ENCODE results near the gene CHRNA5.

Gene CHRNA5

GRCh38 chr15:78635346-78635745 is 70.0 kb downstream of the CHRNA5 start:
- H3K36me3 ChIP-seq (ENCODE audit: control insufficient read depth in 1 of 2, insufficient read depth in 2 of 2, low read depth in 1 of 2, low read length in 2 of 2), result no peaks in the 10 kb centered on the region
- H2BK12ac ChIP-seq (ENCODE audit: low read length in 2 of 2), result no peak overlapping the region
- no peak overlapping the region for H3K4me2 ChIP-seq (ENCODE audit: low read length, poor library complexity, severe bottlenecking)
- H3K9ac ChIP-seq (ENCODE audit: low read length), result no peak overlapping the region
- no peak overlapping the region for H2BK5ac ChIP-seq (ENCODE audit: low read depth, low read length, poor library complexity, severe bottlenecking)
- DNase-seq, result no peak
- no peak overlapping the region for H4K8ac ChIP-seq (ENCODE audit: low read length)
- H3K27ac ChIP-seq (ENCODE audit: low read length, poor library complexity, severe bottlenecking), result no peak overlapping the region
- WGBS, result 82% methylated on average over 10 of the region's 10 CpGs
- no peak overlapping the region for H4K91ac ChIP-seq (ENCODE audit: low read length)
- no peak overlapping the region for H3K4ac ChIP-seq (ENCODE audit: low read depth in 1 of 2, low read length in 2 of 2)
- H3K79me1 ChIP-seq (replicated peaks; ENCODE audit: low read length, poor library complexity, severe bottlenecking), result no peaks in the 10 kb centered on the region
- peaks cover 23 to 69% of the 10 kb centered on the region in 2 experiments for H3K27me3 ChIP-seq (ENCODE audit: control insufficient read depth in 1 of 2, insufficient read depth in 1 of 2, low read length in 2 of 2)
- H3K23ac ChIP-seq (ENCODE audit: low read length in 2 of 2), result no peak overlapping the region
- no peak overlapping the region for H2BK15ac ChIP-seq (ENCODE audit: low read depth, poor library complexity, severe bottlenecking)
- peaks cover under 1% of the 10 kb centered on the region for H3K4me1 ChIP-seq (ENCODE audit: control insufficient read depth, insufficient read depth, low read depth, low read length)
- no peak overlapping the region for H2AFZ ChIP-seq (ENCODE audit: low read depth, low read length)
- H3K4me3 ChIP-seq (ENCODE audit: insufficient read depth in 1 of 2, low read depth in 1 of 2, low read length in 2 of 2), result no peak overlapping the region
- no peak overlapping the region for H3K14ac ChIP-seq (ENCODE audit: low read length in 2 of 2)
- H3K9me3 ChIP-seq (ENCODE audit: control insufficient read depth, low read length), result peaks cover 15% of the 10 kb centered on the region
- no peak overlapping the region for H2AK5ac ChIP-seq (ENCODE audit: low read length, severe bottlenecking)
- H2BK120ac ChIP-seq (ENCODE audit: low read depth, low read length), result no peak overlapping the region
- no peak overlapping the region for H3K18ac ChIP-seq (ENCODE audit: low read depth in 1 of 2, low read length in 2 of 2)

- no peak overlapping the region for H3K14ac ChIP-seq (ENCODE audit: low read length in 2 of 2)
- H3K9ac ChIP-seq (ENCODE audit: low read length), result no peak overlapping the region
- H3K4me3 ChIP-seq (ENCODE audit: insufficient read depth in 1 of 2, low read depth in 1 of 2, low read length in 2 of 2), result no peak overlapping the region
- H2AK5ac ChIP-seq (ENCODE audit: low read length, severe bottlenecking), result no peak overlapping the region
- no peak overlapping the region for H2BK12ac ChIP-seq (ENCODE audit: low read length in 2 of 2)
- H3K23ac ChIP-seq (ENCODE audit: low read length in 2 of 2), result no peak overlapping the region
- peaks cover 29 to 71% of the 10 kb centered on the region in 2 experiments for H3K27me3 ChIP-seq (ENCODE audit: control insufficient read depth in 1 of 2, insufficient read depth in 1 of 2, low read length in 2 of 2)
- no peak overlapping the region for H4K91ac ChIP-seq (ENCODE audit: low read length)
- no peak overlapping the region for H2AFZ ChIP-seq (ENCODE audit: low read depth, low read length)
- H3K36me3 ChIP-seq (ENCODE audit: control insufficient read depth in 1 of 2, insufficient read depth in 2 of 2, low read depth in 1 of 2, low read length in 2 of 2), result no peaks in the 10 kb centered on the region
- no peak overlapping the region for H2BK5ac ChIP-seq (ENCODE audit: low read depth, low read length, poor library complexity, severe bottlenecking)
- H3K79me1 ChIP-seq (replicated peaks; ENCODE audit: low read length, poor library complexity, severe bottlenecking), result no peaks in the 10 kb centered on the region
- DNase-seq, result no peak
- H3K4ac ChIP-seq (ENCODE audit: low read depth in 1 of 2, low read length in 2 of 2), result no peak overlapping the region
- 80% methylated on average over 2 of the region's 2 CpGs for WGBS
- H3K4me2 ChIP-seq (ENCODE audit: low read length, poor library complexity, severe bottlenecking), result no peak overlapping the region
- no peak overlapping the region for H3K27ac ChIP-seq (ENCODE audit: low read length, poor library complexity, severe bottlenecking)
- H3K18ac ChIP-seq (ENCODE audit: low read depth in 1 of 2, low read length in 2 of 2), result no peak overlapping the region
- H2BK15ac ChIP-seq (ENCODE audit: low read depth, poor library complexity, severe bottlenecking), result no peak overlapping the region
- H4K8ac ChIP-seq (ENCODE audit: low read length), result no peak overlapping the region
- peaks cover 10% of the 10 kb centered on the region for H3K4me1 ChIP-seq (ENCODE audit: control insufficient read depth, insufficient read depth, low read depth, low read length)
- H2BK120ac ChIP-seq (ENCODE audit: low read depth, low read length), result no peak overlapping the region
- H3K9me3 ChIP-seq (ENCODE audit: control insufficient read depth, low read length), result peaks cover 15% of the 10 kb centered on the region
Measured at GRCh38 chr15:78636378-78636859, 71.1 kb downstream of the CHRNA5 start.

- no peak overlapping the region for H2AFZ ChIP-seq (ENCODE audit: low read depth, low read length)
- H3K4me2 ChIP-seq (ENCODE audit: low read length, poor library complexity, severe bottlenecking), result no peak overlapping the region
- no peak overlapping the region for H2BK12ac ChIP-seq (ENCODE audit: low read length in 2 of 2)
- WGBS, result 81% methylated on average over 4 of the region's 4 CpGs
- H2BK120ac ChIP-seq (ENCODE audit: low read depth, low read length), result no peak overlapping the region
- no peak overlapping the region for H3K27ac ChIP-seq (ENCODE audit: low read length, poor library complexity, severe bottlenecking)
- no peak overlapping the region for H3K9ac ChIP-seq (ENCODE audit: low read length)
- DNase-seq, result no peak
- no peak overlapping the region for H2AK5ac ChIP-seq (ENCODE audit: low read length, severe bottlenecking)
- no peak overlapping the region for H3K18ac ChIP-seq (ENCODE audit: low read depth in 1 of 2, low read length in 2 of 2)
- no peak overlapping the region for H3K14ac ChIP-seq (ENCODE audit: low read length in 2 of 2)
- H3K4me3 ChIP-seq (ENCODE audit: insufficient read depth in 1 of 2, low read depth in 1 of 2, low read length in 2 of 2), result no peak overlapping the region
- H2BK5ac ChIP-seq (ENCODE audit: low read depth, low read length, poor library complexity, severe bottlenecking), result no peak overlapping the region
- no peaks in the 10 kb centered on the region for H3K36me3 ChIP-seq (ENCODE audit: control insufficient read depth in 1 of 2, insufficient read depth in 2 of 2, low read depth in 1 of 2, low read length in 2 of 2)
- H3K4me1 ChIP-seq (ENCODE audit: control insufficient read depth, insufficient read depth, low read depth, low read length), result peaks cover 12% of the 10 kb centered on the region
- H2BK15ac ChIP-seq (ENCODE audit: low read depth, poor library complexity, severe bottlenecking), result no peak overlapping the region
- no peaks in the 10 kb centered on the region for H3K79me1 ChIP-seq (replicated peaks; ENCODE audit: low read length, poor library complexity, severe bottlenecking)
- peak overlapping the region; percentile 18 for H4K91ac ChIP-seq (ENCODE audit: low read length)
- no peak overlapping the region for H3K4ac ChIP-seq (ENCODE audit: low read depth in 1 of 2, low read length in 2 of 2)
- H3K27me3 ChIP-seq (ENCODE audit: control insufficient read depth in 1 of 2, insufficient read depth in 1 of 2, low read length in 2 of 2), result peaks cover 34 to 73% of the 10 kb centered on the region in 2 experiments
- H4K8ac ChIP-seq (ENCODE audit: low read length), result no peak overlapping the region
- no peak overlapping the region for H3K23ac ChIP-seq (ENCODE audit: low read length in 2 of 2)
- H3K9me3 ChIP-seq (ENCODE audit: control insufficient read depth, low read length), result peaks cover 12% of the 10 kb centered on the region
Measured at GRCh38 chr15:78637776-78638435, 72.6 kb downstream of the CHRNA5 start.

- H2BK12ac ChIP-seq (ENCODE audit: low read length in 2 of 2), result no peak overlapping the region
- no peak overlapping the region for H2AK5ac ChIP-seq (ENCODE audit: low read length, severe bottlenecking)
- no peak overlapping the region for H3K4me3 ChIP-seq (ENCODE audit: insufficient read depth in 1 of 2, low read depth in 1 of 2, low read length in 2 of 2)
- no peak overlapping the region for H3K9ac ChIP-seq (ENCODE audit: low read length)
- peaks cover 12% of the 10 kb centered on the region for H3K4me1 ChIP-seq (ENCODE audit: control insufficient read depth, insufficient read depth, low read depth, low read length)
- no peak overlapping the region for H2BK120ac ChIP-seq (ENCODE audit: low read depth, low read length)
- H3K27ac ChIP-seq (ENCODE audit: low read length, poor library complexity, severe bottlenecking), result no peak overlapping the region
- 50% methylated on average over 4 of the region's 4 CpGs for WGBS
- peak; percentile 60 for DNase-seq
- no peak overlapping the region for H2BK15ac ChIP-seq (ENCODE audit: low read depth, poor library complexity, severe bottlenecking)
- H3K4ac ChIP-seq (ENCODE audit: low read depth in 1 of 2, low read length in 2 of 2), result no peak overlapping the region
- no peak overlapping the region for H2AFZ ChIP-seq (ENCODE audit: low read depth, low read length)
- H4K91ac ChIP-seq (ENCODE audit: low read length), result no peak overlapping the region
- peaks cover 4% of the 10 kb centered on the region for H3K9me3 ChIP-seq (ENCODE audit: control insufficient read depth, low read length)
- H3K36me3 ChIP-seq (ENCODE audit: control insufficient read depth in 1 of 2, insufficient read depth in 2 of 2, low read depth in 1 of 2, low read length in 2 of 2), result no peaks in the 10 kb centered on the region
- H3K4me2 ChIP-seq (ENCODE audit: low read length, poor library complexity, severe bottlenecking), result no peak overlapping the region
- no peak overlapping the region for H3K23ac ChIP-seq (ENCODE audit: low read length in 2 of 2)
- H3K14ac ChIP-seq (ENCODE audit: low read length in 2 of 2), result no peak overlapping the region
- H3K27me3 ChIP-seq (ENCODE audit: control insufficient read depth in 1 of 2, insufficient read depth in 1 of 2, low read length in 2 of 2), result peaks cover 34 to 65% of the 10 kb centered on the region in 2 experiments
- H3K18ac ChIP-seq (ENCODE audit: low read depth in 1 of 2, low read length in 2 of 2), result peak overlapping the region in 1 of 2 experiments; percentile 0
- no peaks in the 10 kb centered on the region for H3K79me1 ChIP-seq (replicated peaks; ENCODE audit: low read length, poor library complexity, severe bottlenecking)
- H4K8ac ChIP-seq (ENCODE audit: low read length), result no peak overlapping the region
- H2BK5ac ChIP-seq (ENCODE audit: low read depth, low read length, poor library complexity, severe bottlenecking), result no peak overlapping the region
Measured at GRCh38 chr15:78638658-78639314, 73.5 kb downstream of the CHRNA5 start.

Measured in mesenchymal stem cell (in vitro differentiated cells and primary cell).